Medulla oblongata (tissue), 1 donor: ENCODE measurements around the gene PKN1.

Experiments used
- DNase-seq: peaks from one replicate; pipeline ENCODE4 v3.0.0-alpha.2; 2015; ENCODE audit errors: extremely low spot score

PKN1 gene

DNA sequence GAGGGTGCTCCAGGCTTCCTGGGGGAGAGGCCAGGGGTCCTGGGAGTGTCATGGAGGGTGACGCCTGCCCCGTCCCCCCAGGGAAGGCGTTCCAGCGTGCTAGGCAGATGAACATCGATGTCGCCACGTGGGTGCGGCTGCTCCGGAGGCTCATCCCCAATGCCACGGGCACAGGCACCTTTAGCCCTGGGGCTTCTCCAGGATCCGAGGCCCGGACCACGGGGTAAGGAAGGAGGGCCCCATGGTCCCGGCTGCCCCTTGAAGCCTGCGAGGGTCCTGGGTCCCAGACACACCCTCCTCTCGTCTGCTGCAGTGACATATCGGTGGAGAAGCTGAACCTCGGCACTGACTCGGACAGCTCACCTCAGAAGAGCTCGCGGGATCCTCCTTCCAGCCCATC, 30.6 kb downstream of the PKN1 start:
- no peak for DNase-seq

DNA sequence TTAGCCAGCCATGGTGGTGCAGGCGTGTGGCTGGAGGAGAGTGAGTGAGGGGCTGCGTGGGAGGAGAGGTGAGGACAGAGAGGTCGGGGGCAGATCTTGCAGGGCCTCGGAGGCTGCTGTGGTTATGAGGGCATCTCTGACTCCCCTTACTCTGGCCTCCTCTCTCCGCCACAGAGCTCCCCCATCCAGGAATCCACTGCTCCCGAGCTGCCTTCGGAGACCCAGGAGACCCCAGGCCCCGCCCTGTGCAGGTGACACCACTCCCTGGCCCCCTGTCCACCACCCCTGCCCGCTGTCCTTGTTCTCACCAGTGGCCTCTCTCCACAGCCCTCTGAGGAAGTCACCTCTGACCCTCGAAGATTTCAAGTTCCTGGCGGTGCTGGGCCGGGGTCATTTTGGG, 34.3 kb downstream of the PKN1 start:
- DNase-seq = no peak

DNA sequence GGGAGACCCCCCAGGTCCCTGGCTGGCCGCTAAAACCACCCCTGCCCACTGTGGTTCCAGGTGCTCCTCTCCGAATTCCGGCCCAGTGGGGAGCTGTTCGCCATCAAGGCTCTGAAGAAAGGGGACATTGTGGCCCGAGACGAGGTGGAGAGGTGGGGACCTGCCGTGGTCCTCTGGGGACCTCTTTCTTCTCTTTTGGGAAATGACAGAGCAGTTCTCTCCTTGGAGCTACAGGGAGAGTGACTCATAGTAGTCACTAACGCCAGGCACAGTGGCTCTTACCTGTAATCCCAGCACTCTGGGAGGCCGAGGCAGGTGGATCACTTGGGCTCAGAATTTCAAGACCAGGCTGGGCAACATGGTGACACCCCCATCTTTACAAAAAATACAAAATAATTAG, 34.7 kb downstream of the PKN1 start:
- DNase-seq = no peak

DNA sequence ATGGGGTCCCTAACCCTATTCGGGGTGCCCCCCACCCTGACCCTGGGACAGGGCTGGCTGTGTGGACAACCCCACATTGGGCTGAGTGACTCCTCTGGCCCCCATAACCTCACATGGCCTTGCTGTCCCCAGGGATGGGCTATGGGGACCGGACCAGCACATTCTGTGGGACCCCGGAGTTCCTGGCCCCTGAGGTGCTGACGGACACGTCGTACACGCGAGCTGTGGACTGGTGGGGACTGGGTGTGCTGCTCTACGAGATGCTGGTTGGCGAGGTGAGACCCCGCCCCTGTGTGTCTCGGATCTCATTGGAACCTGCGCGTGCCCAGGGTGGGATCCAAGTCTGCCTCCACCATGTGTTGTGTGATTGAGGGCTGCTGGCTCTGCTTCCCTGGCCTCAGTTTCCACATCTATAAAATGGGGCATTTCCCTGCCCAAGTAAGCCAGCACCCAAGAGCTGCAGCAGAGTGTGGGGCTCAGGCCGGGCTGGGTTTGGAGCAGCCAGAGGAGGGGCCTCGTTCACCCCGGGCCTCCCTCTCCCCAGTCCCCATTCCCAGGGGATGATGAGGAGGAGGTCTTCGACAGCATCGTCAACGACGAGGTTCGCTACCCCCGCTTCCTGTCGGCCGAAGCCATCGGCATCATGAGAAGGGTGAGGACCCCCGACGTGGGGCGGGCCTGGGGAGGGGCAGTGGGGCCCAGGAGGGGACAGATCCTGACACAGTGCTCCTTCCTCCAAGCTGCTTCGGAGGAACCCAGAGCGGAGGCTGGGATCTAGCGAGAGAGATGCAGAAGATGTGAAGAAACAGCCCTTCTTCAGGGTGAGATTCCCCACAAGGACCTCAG, 37.1 kb downstream of the PKN1 start:
- no peak for DNase-seq

DNA sequence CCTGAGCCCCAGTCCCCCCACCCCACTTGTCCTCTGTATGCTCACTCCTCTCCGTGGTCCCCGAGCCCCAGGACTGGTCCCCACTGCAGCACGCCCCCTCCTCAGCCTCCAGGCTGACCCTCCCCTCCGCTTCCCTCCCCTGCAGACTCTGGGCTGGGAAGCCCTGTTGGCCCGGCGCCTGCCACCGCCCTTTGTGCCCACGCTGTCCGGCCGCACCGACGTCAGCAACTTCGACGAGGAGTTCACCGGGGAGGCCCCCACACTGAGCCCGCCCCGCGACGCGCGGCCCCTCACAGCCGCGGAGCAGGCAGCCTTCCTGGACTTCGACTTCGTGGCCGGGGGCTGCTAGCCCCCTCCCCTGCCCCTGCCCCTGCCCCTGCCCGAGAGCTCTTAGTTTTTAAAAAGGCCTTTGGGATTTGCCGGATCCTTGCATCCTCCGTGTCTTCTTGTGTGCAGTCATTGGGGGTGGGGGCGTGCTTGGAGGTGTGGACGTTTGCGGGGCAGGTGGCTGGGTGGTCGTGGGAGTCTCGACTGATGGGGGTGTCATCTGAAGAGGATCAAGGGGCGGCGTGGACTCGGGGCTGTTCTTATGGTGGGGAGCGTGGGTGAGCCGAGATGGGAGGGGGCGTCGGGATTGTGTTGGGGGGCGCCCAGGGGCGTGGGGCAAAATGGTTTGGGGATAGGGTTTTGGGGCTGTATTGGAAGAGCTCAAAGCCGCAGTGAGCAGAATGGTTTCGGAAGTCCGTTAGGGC, 38.5 kb downstream of the PKN1 start:
- DNase-seq = no peak

DNA sequence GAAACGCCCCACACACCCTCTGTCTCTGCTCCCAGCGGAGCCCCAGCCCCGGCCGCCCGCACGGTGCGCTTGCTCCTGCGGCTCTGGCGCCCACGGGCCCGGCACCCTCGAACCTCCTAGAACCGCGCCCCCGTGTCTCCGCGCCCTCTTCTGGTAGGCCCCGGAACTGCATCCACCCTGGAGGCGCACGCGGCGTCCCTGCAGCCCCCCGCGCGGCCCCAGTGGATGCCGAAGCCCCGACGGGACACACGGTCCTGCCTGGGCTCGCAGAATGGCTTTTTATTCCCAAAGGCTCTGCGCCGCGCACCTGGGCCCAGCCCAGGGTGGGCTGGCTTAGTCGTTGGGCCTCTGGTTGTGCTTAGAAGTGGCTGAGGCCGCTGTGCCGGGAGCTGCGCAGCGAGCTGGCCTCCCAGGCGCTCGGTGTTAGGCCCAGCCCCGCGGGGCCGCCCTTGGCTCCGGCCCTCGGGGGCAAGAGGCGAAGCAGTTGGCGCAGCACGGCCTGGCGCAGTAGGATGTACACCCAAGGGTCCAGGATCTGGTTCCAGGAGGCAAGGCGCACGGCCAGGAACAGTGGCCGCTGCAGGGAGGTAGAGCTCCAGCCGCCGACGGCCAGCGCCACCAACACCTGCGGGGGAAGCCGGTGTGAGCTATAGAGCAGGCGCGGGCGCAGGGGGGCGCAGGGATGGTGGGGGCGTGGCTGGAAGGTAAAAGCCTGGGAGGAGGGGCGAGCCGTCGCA, 39.3 kb downstream of the PKN1 start:
- DNase-seq = no peak

DNA sequence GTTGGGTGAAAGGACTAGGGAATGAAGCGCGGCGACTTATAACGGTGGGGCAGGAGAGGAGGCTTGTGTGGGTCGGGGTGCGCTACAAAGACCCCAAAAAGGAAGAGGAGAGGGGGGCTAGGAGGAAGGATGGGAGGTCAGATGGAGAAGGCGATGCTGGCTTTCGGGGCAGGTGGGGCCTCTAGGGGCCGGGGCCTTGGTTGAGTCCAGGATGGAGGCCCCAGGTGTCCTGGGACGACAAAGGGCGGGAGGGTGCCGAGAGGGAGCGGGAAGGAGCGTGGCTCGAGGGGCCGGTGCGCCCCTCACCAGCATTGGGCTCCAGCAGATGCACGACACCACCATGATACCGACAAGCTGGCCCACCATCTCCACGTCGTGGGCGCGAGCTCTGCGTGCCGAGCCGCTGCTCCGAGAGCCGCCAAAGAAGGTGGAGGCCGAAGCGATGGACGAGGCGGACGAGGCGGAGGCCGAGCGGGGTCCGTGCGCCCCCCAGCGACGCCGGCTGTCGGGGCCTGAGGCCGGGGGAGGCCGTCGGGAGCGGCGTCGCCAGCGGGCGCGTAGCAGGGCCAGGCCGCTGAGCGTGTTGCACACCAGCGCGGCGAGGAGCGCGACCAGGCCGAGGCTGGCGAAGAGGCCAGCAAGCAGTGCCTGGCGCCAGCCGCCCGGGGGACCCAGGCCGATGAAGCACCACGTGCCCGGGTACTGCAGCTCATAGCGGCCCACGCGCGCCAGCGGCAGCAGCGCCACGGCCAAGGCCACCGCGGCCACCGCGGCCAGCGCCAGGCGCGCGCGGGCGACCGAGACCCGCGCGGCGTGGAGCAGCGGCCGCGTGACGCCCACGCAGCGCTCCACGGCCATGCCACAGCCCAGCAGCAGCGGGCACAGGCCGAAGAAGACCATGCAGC, 40.2 kb downstream of the PKN1 start:
- no peak for DNase-seq

DNA sequence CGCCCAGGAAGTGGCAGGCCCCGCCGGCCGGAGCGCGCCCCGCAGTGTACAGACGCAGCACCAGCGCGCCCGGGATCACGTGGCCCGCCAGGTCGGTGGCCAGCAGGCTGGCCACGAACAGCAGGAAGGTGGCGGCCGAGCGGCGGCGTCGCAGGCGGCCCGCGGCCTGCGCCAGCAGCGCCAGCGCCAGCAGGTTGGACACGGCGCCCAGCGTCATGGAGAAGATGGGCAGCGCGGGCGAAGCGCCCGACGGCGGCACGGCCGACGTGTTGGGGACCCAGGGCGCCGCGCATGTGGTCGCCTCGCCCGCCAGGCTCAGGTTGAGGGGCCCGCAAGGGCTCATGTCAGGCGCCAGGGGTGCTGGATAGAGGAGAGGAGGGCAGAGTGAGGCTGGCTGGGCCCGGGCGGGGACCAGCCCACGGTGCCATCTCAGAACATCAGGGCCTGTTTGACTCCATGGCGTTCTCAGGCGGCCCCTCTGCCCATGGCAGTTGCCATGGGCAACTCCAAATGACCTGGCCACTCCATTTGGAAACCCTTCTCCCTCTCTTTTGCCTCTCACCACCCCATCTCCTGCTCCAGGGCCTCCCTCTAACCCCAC, 41.0 kb downstream of the PKN1 start:
- no peak for DNase-seq

DNA sequence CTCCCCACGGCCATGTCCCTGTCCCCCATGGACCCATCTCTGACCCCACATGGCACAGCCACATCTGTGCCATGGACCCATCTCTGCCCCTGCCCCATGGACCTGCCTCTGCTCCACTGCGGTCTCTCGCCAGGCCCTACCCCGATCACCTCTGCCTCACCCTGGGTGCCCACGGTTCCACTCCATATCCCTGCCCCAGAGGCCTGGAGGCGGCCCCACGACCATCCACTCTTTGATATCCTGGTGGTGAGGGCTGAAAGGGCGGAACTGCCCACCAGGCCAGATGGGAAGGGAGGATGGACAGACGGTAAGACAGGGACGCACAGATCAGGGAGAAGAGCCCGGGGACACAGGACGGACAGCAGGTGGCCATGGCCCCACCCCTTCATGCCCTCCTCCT, 41.7 kb downstream of the PKN1 start:
- DNase-seq = no peak

DNA sequence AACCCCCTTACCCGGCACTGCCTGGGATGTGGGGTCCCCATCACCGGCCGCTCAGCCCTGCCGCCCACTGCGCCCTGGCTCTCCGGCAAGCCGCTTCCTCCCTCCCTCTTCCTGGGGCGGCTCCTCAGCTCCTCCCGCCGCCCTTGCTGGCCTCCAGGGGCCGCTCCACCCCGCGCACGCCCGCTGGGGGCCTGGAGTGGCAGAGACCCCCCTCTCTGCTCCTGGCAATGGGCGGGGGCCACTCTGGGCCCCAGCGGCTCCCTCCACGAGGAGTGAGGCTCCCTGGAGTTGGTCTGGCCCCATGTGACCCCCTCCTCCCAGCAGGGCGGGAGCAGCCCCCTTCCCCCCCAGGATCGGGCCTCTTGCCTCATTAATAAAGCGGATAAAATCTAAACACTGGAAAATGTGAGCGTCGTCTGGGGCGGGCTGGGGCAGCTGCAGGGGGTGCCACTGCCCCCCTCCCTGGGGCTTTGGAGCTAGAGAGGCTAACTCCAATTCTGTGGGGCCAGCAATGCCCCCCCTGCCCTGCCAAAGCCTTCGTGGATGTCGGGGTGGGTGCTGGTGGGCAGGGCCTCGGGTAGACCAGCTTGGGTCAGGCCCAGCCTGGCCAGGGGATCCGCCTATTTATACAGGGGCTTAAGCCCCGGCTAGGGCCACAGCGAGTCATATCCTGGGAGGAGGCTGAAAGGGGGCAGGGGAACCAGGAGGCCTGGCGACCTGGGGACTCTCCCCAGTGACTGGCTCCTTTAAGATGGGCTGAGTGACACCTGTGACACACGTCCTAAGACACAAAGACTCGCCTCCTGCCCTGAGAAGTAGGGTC, 42.4 kb downstream of the PKN1 start, which contains the start of gene PTGER1:
TSS of gene PTGER1 (minus strand) at position 104 of the 823 bp plus-strand sequence. CDS start 1,034 bp downstream, outside the sequence.
- DNase-seq = no peak

DNA sequence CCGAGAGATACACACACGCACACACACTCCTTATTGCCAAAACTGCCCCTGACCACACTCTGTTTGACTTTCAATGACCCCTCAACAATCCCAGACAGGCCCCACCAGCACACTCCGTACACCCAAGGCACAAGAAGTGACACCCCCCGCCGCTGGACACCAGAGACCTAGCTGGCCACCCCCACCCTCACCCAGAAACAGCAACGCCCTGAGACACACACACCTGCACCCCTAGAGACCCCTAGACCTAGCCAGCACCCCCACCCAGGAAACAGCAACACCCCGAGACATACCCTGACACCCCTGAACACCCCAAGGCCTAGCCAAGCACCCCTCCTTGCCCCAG, 43.2 kb downstream of the PKN1 start:
- no peak for DNase-seq

DNA sequence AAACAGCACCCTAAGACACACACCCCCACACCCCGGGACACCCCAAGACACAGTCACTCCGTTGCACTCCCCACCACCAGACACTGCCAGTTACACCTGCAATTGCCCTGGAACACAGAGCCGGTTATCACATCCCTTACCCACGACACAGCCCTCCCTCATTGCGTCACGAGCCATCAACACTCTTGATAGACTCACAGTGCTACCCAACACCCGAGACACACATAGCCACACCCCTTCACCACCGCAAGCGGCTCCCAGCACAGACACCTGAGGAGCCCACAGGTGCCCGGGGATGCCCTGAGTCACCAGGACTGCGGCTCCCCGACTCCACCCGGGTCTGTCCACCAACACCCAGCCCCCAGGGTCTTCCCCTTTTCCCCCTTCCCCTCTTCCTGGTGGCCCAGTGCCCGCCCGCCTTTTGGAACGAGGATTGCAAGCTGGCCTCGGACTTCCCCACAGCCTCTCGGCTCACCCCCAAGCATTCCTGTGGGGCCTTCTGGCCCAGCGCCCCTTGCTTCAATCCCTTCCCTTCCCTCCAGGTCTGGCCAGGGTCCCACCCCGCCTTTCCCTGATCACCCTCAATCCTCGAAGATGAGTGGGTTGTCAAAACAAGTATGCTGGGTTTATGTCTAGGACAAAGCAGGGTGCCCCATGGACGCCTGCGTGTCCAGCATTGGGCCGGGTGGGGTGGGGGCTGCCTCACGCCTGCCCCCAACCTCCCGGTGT, 43.7 kb downstream of the PKN1 start:
- DNase-seq = no peak

DNA sequence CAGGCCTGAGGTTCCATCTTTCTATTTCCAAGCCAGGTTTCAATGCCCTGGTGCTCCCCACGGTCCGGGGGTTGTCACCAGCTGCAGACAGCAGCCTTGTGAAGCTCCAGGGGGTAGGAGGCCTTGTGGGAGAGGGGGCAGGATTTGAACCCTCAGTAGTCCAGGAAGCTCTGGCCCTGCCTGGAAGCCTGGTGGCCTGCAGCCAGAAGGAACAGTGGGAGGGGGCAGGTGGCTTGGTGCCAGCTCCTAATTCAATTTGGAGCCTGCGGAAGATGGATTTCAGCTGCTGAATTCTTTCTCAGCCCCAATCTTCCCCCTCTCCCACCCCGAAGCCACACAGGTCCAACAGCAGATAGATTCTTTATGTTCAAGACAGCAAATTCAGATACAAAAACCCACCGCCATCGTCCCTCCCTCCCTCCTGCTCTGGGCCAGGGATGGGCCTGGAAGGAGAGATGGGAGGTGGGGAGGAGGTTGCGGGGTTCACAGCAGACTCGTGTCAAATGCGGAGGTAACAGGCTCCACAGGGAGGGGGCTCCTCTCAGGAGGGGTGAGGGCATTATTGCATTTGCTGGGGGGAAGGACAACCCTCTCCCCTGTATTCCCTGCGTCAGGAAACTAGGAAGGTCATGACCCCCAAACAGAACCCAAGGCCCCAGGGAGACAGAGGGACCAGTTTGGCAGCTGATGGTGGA, 44.5 kb downstream of the PKN1 start:
- DNase-seq = no peak

DNA sequence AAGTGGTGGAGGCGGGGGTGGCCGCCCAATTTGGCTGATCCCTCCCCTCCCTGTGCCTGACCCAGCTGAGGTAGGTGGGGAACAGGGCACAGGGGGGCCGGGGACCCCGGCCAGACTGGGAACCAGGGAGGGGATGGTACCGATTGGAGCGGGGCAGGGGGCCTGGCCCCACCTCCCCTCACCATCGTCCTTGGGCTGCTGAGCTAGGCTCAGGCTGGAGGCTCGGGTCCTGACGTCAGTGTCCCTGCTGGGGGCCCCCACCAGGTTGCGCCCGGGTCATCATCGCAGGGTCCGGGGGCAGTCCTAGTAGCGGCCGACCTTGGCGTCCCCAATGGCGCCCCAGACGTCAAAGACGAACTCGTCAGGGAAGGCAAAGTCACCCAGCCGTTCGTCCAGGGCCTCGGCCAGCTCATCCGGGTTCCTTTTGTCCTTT, 45.0 kb downstream of the PKN1 start:
- no peak for DNase-seq

DNA sequence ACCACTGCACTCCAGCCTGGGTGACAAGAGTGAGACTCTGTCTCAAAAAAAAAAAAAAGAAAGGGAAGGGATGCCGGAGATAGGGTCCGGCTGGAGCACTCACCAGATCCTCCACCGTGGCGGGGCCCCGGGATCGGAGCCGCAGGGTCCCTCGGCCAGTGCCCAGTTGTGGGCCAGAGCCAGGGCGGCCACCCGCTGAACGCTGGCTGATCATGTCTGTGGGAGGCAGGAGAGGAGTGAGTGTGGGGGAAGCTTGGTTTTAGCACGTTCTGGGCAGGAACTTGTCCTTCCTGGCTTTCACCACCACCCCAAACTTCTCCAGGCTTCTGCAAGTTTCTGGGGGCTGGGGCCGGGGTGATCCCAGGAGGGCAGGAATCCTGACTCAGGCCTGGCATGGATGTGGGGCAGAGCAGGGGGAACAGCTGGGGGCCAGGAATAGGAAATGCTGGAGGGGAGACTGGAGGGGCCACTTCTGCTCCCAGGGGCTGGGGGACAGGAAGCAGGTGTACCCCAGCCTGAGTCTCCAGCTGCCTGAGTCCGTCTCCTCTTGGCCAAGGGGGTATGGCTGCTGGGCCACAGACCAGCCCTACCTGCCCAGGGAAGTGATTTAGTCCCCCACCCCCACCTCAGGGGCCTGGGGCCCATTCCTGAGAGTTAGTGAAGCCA, 46.3 kb downstream of the PKN1 start:
- DNase-seq = no peak

DNA sequence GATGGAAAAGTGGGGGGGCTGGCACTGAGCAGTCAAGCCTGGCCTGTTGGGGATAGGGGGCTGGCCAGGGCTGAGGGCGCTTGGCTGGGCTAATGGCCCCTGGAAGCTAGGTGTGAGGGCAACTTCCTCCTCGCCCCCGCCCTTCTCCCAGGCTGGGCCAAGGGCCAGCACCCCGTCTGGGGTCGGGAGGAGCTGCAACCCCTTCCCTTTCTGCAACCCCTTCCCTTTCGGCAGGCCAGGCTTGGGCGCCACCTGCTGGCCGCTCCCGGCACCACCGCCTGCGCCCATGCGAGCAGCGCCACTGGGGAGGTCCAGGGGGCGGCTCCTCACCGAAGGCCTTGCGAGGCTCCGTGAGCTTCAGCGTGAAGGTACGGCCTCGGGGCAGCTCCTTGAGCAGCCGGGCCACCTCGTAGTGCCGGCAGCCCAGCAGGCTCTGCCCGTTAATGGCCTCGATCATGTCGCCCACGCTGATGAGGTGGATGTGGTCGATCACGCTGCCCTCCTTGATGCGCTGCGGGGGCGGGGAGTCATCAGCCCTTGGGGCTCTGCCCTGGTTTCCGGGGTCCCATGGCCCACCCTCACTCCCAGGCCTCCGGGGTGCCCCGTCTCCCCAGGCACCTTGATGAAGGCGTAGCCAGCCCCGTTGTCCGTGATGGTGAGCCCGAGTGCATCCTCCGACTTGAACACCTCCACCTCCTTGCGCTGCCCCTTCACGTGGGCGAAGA, 47.0 kb downstream of the PKN1 start:
- no peak for DNase-seq

DNA sequence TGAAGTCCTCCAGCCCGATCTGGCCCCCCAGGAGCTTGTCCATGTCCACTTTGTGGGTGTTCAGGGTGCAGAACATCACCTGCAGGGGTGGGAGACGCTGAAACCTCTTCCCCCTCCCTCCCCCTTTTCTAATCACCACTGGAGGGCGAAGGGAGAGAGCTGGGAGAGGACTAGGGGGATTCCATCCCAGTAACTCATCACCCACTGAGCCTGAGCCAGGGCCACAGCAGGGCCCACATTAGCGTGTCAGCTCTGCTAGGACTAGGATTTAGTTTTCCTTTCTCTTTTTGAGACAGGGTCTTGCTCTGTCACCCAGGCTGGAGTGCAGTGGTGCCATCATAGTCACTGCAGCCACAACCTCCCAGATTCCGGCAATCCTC, 47.6 kb downstream of the PKN1 start:
- DNase-seq = no peak
